GM12873 (cell line): Measurements from ENCODE around the gene MGAT5B.

ENCODE experiments used
- TF ChIP-seq, protein P1 (sequence below): IDR thresholded peaks from 2 replicates; pipeline ENCODE4 v1.5.1; 2012; ENCODE audit warnings: low read depth, mild to moderate bottlenecking, moderate library complexity, low read length, control low read depth; ENCODE audit not compliant: insufficient read depth; ENCODE audit errors: missing control alignments

MGAT5B gene

GRCh38 chr17:76852843-76853242, 15.4 kb upstream of the MGAT5B start:
- TF ChIP-seq, protein P1, sequence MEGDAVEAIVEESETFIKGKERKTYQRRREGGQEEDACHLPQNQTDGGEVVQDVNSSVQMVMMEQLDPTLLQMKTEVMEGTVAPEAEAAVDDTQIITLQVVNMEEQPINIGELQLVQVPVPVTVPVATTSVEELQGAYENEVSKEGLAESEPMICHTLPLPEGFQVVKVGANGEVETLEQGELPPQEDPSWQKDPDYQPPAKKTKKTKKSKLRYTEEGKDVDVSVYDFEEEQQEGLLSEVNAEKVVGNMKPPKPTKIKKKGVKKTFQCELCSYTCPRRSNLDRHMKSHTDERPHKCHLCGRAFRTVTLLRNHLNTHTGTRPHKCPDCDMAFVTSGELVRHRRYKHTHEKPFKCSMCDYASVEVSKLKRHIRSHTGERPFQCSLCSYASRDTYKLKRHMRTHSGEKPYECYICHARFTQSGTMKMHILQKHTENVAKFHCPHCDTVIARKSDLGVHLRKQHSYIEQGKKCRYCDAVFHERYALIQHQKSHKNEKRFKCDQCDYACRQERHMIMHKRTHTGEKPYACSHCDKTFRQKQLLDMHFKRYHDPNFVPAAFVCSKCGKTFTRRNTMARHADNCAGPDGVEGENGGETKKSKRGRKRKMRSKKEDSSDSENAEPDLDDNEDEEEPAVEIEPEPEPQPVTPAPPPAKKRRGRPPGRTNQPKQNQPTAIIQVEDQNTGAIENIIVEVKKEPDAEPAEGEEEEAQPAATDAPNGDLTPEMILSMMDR, result no peak

DNA sequence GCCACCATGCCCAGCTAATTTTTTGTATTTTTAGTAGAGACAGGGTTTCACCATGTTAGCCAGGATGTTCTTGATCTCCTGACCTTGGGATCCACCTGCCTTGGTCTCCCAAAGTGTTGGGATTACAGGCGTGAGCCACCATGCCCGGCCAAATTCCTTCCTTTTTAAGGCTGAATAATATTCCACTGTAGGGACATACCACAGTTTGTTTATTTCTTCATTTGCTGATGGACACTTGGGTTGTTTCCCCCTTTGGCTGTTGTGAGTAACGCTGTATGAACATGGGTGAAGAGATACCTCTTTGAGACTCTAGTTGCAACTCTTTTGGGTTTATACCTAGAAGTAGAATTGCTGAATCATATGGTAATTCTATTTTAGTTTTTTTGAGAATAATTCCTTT, 13.1 kb upstream of the MGAT5B start:
- TF ChIP-seq, protein P1, result no peak

DNA sequence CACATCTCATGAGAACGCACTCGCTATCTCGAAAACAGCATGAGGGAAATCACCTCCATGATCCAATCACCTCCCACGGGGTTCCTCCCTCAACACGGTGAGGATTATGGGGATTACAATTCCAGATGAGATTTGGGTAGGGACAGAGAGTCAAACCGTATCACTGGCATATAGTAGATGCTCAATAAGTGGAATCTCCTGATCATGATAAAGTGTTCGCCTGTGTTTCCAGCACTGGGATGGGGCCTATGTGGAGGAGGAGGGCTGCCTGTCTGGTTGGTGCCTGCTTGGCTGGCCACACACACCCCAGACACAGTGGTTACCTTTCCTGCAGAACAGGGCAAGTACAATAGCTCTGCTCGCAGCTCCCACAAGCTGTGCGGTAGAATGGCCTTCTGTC, 6.1 kb upstream of the MGAT5B start:
- TF ChIP-seq, protein P1, result no peak

- TF ChIP-seq, protein P1, result no peak
These were observed 5.7 kb upstream of the MGAT5B start for GRCh38 chr17:76862494-76862893.

DNA sequence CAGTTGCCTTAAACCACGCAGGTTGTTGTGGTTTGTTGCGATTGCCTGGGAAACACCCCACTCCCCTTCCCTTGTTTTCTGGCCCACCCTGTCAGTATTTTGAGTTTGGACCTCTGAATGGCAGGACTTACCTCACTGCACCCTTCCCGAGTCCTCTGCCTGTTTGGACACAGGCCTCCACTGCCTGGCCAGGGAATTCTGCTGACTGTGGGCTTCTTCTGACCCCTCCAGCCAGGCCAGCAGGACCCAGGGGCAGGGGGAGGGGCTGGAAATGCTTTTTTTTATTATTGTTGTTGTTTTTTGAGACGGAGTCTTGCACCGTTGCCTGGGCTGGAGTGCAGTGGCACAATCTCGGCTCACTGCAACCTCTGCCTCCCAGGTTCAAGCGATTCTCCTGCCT, 4.2 kb upstream of the MGAT5B start:
- TF ChIP-seq, protein P1, result no peak

DNA sequence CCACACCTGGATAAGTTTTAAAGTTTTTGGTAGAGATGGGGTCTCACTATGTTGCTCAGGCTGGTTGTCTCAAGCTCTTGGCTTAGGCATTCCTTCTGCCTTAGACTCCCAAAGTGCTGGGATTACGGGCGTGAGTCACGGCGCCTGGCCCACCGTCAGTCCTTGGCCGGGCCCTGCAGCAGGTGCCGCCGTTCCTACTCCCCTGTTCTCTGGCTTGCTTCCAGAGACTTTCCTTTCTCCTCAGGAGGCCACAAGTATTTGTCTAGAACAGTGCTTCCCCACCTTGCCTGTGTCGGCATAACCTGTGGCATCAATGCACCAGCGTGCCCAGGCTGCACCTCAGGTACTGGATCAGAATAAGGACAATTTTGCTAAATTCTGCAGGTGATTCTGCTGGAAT, 3.0 kb upstream of the MGAT5B start:
- TF ChIP-seq, protein P1, result no peak

DNA sequence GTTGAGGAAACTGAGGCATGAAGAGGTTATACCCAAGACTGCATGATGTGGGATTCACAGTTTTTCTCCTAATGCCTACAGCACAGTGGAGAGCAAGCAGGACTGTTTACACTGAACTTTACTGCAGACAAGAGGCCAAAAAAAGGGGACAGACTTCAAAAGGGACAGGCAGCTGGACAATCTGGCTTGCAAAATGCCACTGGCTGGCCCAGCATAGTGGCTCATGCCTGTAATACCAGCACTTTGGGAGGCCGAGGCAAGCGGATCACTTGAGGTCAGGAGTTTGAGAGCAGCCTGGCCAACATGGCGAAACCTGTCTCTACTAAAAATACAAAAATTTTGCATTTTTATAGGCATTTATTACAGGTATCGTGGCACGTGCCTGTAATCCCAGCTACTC, 2.0 kb upstream of the MGAT5B start:
- TF ChIP-seq, protein P1, result no peak
